LNCaP clone FGC (cell line): Measurements from ENCODE around the gene LGALS12.

Source experiments
- DNase-seq: peaks from one replicate; pipeline ENCODE4 v3.0.0-alpha.2; 2011; ENCODE audit warnings: low read depth
- H3K4me3 ChIP-seq: 2 replicates; pipeline ENCODE4 v1.5.1; 2011; ENCODE audit warnings: mild to moderate bottlenecking, low read depth, low read length, control low read depth
- TF ChIP-seq, protein P1 (sequence below): IDR thresholded peaks from 2 replicates; pipeline ENCODE4 v1.5.1; 2012; ENCODE audit warnings: mild to moderate bottlenecking; ENCODE audit not compliant: control insufficient read depth, insufficient read depth; ENCODE audit errors: extremely low read depth

LGALS12 gene

DNA sequence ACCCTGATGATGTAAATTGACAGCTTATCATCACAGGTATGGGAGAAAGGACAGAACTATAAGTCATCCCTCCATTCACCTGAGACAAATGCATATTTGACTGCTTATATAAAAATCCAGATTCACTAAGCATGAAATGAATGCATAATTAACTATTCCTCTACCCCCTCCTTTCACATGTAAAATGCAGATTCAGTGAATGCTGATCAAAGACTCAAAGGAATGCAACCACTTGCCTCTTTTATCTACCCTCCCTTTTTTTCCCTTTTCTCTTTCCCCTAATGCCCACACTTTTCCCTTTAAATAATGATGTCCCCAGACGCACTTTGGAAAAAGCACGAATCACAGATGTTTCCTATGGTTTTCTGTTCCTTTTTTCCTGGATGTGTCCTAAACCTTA lies 26.2 kb downstream of the LGALS12 start:
- no peak overlapping the region for H3K4me3 ChIP-seq

DNA sequence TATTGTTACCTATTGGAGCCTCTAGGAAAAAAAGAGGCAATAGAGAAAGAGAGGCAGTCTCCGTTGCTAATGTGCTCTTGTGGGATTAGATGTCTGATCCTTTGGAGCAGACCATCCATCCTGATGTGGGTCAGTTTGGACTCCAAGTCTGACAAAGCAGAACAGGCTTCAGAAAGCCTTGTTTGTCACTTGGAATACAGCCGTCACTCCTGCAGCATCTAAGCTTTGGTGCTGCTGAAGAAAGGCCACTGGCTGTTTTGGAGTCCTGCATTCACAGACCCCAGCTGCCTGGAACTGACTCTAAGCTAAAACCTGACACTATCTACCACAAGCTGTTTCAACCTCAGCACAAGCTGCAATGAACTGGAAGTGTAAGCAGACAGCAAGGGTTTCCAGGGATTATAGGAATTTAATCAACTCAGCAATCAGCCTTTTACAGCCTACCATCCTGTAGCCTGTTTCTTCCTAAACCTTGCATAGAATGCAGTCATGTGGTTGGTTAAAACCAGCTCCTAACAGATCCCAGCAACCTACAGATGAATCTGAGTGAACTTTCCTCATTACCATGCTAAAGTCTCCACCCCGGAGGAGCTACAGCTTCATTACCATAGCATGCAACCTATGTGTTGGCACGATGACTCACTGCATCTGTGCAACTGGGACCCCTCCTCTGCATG lies 27.1 kb downstream of the LGALS12 start:
- TF ChIP-seq, protein P1, sequence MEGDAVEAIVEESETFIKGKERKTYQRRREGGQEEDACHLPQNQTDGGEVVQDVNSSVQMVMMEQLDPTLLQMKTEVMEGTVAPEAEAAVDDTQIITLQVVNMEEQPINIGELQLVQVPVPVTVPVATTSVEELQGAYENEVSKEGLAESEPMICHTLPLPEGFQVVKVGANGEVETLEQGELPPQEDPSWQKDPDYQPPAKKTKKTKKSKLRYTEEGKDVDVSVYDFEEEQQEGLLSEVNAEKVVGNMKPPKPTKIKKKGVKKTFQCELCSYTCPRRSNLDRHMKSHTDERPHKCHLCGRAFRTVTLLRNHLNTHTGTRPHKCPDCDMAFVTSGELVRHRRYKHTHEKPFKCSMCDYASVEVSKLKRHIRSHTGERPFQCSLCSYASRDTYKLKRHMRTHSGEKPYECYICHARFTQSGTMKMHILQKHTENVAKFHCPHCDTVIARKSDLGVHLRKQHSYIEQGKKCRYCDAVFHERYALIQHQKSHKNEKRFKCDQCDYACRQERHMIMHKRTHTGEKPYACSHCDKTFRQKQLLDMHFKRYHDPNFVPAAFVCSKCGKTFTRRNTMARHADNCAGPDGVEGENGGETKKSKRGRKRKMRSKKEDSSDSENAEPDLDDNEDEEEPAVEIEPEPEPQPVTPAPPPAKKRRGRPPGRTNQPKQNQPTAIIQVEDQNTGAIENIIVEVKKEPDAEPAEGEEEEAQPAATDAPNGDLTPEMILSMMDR = no peak
- no peak overlapping the region for H3K4me3 ChIP-seq

More for the DNA sequence above, 26.2 kb downstream of the LGALS12 start:
- TF ChIP-seq, protein P1 = no peak
- DNase-seq = no peak

DNA sequence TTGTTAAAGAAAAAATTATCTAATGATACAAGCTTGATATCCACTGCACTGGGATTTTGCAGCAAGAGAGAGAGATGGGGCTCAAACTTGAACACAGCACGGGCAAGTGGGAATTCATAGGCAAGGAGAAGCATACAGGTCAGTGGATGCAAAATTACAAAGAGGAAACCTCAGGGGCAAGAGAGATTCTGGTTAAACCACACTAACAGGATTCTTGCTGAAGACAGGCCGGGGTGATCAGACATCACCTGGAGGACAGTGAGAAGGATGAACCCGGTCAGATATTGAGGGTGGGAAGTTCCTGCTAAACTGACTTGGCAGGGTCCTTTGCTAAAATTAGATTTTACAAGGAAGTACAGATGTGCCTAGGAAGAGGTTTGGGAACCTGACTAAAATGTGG lies 28.2 kb downstream of the LGALS12 start:
- TF ChIP-seq, protein P1 = no peak
- no peak overlapping the region for H3K4me3 ChIP-seq
- no peak for DNase-seq

More for the DNA sequence above, 27.1 kb downstream of the LGALS12 start:
- DNase-seq = no peak

DNA sequence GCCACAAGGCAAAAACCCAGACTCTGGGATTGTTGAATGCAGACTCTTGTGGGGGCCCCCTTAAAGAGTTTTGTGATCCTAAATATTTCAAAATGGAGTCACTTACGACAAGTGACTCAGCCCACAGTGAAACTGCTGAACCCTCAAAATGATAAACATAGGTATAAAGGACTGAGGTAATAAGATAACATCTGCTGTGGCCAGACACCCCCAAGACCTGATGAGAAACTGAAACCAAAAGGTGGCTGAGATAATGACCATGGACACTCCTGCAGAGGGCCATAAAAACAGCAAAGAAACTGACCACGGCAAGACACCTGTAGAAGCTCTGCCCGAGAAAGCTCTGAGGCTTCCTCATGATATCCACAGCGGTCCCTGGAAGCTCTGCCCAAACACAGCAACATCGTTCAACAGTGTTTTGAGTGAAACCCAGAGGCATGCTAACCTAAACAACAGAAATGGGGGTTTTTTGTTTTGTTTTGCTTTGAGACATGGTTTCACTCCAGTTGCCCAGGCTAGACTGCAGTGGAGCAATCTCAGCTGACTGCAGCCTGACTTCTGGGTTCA lies 29.1 kb downstream of the LGALS12 start:
- no peak for DNase-seq
- TF ChIP-seq, protein P1 = no peak
- H3K4me3 ChIP-seq = no peak overlapping the region

DNA sequence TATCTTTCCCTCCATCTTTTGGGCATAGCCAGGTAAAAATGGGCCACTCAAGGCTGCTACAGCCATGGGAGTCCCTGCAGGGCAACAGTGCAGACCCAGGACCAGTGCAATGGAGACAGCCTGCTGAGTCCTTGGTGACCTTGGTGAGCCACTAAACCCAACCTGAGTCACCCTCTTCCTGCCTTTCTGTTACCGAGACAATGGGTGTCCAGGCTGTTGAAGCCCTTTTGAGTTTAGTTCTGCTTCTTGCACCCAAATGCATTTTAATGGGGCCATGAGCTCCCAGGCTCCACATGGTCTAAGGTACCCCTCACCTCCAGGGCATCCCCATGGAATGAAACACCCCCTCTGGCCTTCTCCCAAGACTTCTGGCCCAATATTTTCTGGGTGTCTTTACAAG lies 29.9 kb downstream of the LGALS12 start:
- DNase-seq = no peak
- no peak overlapping the region for H3K4me3 ChIP-seq
- TF ChIP-seq, protein P1 = no peak

DNA sequence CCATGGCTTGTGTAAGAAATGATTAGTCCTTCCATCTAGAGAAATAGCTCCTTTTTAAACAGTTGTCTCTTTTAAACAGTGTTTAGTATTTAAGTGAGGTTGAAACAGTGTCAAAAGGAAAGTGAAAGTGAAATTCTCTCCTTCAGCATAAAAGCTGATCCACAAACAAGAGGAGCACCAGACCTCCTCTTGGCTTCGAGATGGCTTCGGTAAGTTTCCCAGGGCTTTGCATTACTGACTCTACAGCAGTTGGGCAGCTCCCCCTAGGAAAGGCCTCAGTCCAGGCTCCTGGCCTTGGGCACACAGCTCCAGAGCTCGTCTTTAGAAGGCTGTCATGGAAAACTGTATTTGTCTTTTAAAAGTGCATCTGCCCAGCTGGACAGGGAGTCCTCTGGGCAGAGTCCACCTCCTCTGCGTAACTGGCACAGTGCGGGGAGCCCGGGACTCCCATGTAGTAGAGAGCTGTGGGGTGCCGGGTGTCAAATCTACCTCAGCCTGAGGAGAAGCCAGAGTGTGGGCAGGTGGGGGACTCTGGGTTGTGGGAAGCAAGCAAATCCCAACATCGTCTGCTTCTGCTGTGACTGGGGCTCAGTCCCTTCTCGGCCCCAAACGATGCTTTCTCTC lies 30.9 kb downstream of the LGALS12 start, which contains the start of gene PLAAT4:
Gene PLAAT4 (plus strand): TSS at position 140 of the 624 bp plus-strand sequence. CDS start 61 bp downstream, at position 201.
- TF ChIP-seq, protein P1 = no peak
- DNase-seq = no peak
- no peak within 1 kb of the TSS for H3K4me3 ChIP-seq
